IMR-90 (cell line): ENCODE measurements around the gene SLC6A4. TPM values are rescaled to one million over a fixed set of nuclear protein-coding genes. Genes with fewer than 3 reads are reported as not detected.

Experiments used
- ATAC-seq: fragments of 200-7000 bp; cut with Tn5 transposase; 2 replicates; pipeline ENCODE4 v1.9.1; 2020; ENCODE audit warnings: low read depth, mild to moderate bottlenecking, moderate library complexity
- BruUV-seq: library from RNA; stranded (reverse); fragments of 400-500 nt; replicated peaks from 2 replicates; lab custom pipeline; 2021; lab: Mats Ljungman, UMichigan
- CTCF ChIA-PET: fragments of 300-600 bp; formaldehyde crosslinking; extraction: SDS; loops from one replicate; lab custom pipeline; 2021; ENCODE audit warnings: antibody characterized with exemption; lab: Yijun Ruan, JAX
- POLR2A ChIA-PET: fragments of 300-600 bp; sonication (Branson Sonifier 250); formaldehyde crosslinking; loops from one replicate; lab custom pipeline; 2022; ENCODE audit warnings: antibody characterized with exemption; ENCODE audit not compliant: unreplicated experiment; lab: Charles Lee
- DNase-seq: peaks from one replicate; pipeline ENCODE4 v3.0.0; 2013
- H2AFZ ChIP-seq: replicated peaks from 2 replicates; pipeline ENCODE3; 2013; ENCODE audit warnings: low read length, mild to moderate bottlenecking; ENCODE audit not compliant: poor library complexity
- H2AK5ac ChIP-seq: 2 replicates; pipeline ENCODE4 v1.6.1; 2013; ENCODE audit warnings: low read depth, low read length, inconsistent platforms
- H2AK9ac ChIP-seq: replicated peaks from 2 replicates; pipeline ENCODE3; 2013; ENCODE audit warnings: mild to moderate bottlenecking, low read depth, low read length, moderate library complexity; ENCODE audit not compliant: poor library complexity
- H2BK120ac ChIP-seq: 2 replicates; pipeline ENCODE4 v1.6.1; 2013; ENCODE audit warnings: low read depth, low read length, inconsistent platforms
- H2BK15ac ChIP-seq: 3 replicates; pipeline ENCODE4 v1.6.1; 2013; ENCODE audit warnings: low read depth, low read length, inconsistent platforms
- H2BK20ac ChIP-seq: 2 replicates; pipeline ENCODE4 v1.6.1; 2013; ENCODE audit warnings: low read depth, mild to moderate bottlenecking, inconsistent platforms, low read length, moderate library complexity
- H2BK5ac ChIP-seq: 2 replicates; pipeline ENCODE4 v1.6.1; 2013; ENCODE audit warnings: mild to moderate bottlenecking, low read depth, low read length, inconsistent platforms; ENCODE audit not compliant: poor library complexity, severe bottlenecking
- H3K14ac ChIP-seq: replicated peaks from 2 replicates; pipeline ENCODE4 v1.6.1; 2013; ENCODE audit warnings: low read depth, low read length, inconsistent platforms
- H3K18ac ChIP-seq: 2 replicates; pipeline ENCODE4 v1.6.1; 2013; ENCODE audit warnings: low read depth, low read length, control low read depth
- H3K23ac ChIP-seq: 2 replicates; pipeline ENCODE4 v1.6.1; 2013; ENCODE audit warnings: low read depth, low read length, inconsistent platforms
- H3K27ac ChIP-seq: 2 replicates; pipeline ENCODE4 v1.5.1; 2013; ENCODE audit warnings: mild to moderate bottlenecking, control low read depth, low read length; ENCODE audit not compliant: insufficient read depth
- H3K27me3 ChIP-seq: 2 replicates; pipeline ENCODE4 v1.6.1; 2013; ENCODE audit warnings: low read length; ENCODE audit not compliant: control insufficient read depth, insufficient read depth
- H3K36me3 ChIP-seq: 2 replicates; pipeline ENCODE4 v1.6.1; 2013; ENCODE audit warnings: low read length, mixed read lengths; ENCODE audit not compliant: control insufficient read depth, insufficient read depth
- H3K4ac ChIP-seq: 2 replicates; pipeline ENCODE4 v1.6.1; 2013; ENCODE audit warnings: low read depth, low read length, inconsistent platforms
- H3K4me1 ChIP-seq: 2 replicates; pipeline ENCODE4 v1.6.1; 2013; ENCODE audit warnings: low read length, mixed read lengths; ENCODE audit not compliant: control insufficient read depth, insufficient read depth
- H3K4me2 ChIP-seq: 2 replicates; pipeline ENCODE4 v1.6.1; 2013; ENCODE audit warnings: low read depth, mild to moderate bottlenecking, control low read depth, low read length, moderate library complexity
- H3K4me3 ChIP-seq: 2 replicates; pipeline ENCODE4 v1.5.1; 2013; ENCODE audit warnings: low read depth, mild to moderate bottlenecking, control low read depth, low read length, moderate library complexity; ENCODE audit not compliant: insufficient read depth
- H3K56ac ChIP-seq: 2 replicates; pipeline ENCODE4 v1.6.1; 2013; ENCODE audit warnings: low read length, inconsistent platforms; ENCODE audit not compliant: insufficient read depth; ENCODE audit errors: extremely low read depth
- H3K79me1 ChIP-seq, 2 experiments: 2 replicates each; pipeline ENCODE4 v1.6.1; 2013; ENCODE audit warnings: low read length in 2 of 2, inconsistent platforms in 1 of 2, low read depth in 1 of 2
- H3K9ac ChIP-seq: 2 replicates; pipeline ENCODE4 v1.6.1; 2013; ENCODE audit warnings: low read depth, low read length, control low read depth
- H3K9me1 ChIP-seq: 2 replicates; pipeline ENCODE4 v1.6.1; 2013; ENCODE audit warnings: low read length, inconsistent platforms; ENCODE audit not compliant: insufficient read depth
- H3K9me3 ChIP-seq: 2 replicates; pipeline ENCODE4 v1.6.1; 2013; ENCODE audit warnings: low read length; ENCODE audit not compliant: control insufficient read depth, insufficient read depth
- H4K20me1 ChIP-seq: 2 replicates; pipeline ENCODE4 v1.6.1; 2013; ENCODE audit warnings: low read length, inconsistent platforms; ENCODE audit not compliant: insufficient read depth
- H4K5ac ChIP-seq: 2 replicates; pipeline ENCODE4 v1.6.1; 2013; ENCODE audit warnings: mild to moderate bottlenecking, low read depth, low read length, control low read depth
- H4K8ac ChIP-seq, 2 experiments: 2 replicates each; pipeline ENCODE4 v1.6.1; 2013; ENCODE audit warnings: low read depth in 2 of 2, low read length in 2 of 2, control low read depth in 1 of 2, inconsistent platforms in 1 of 2
- H4K91ac ChIP-seq: 2 replicates; pipeline ENCODE4 v1.6.1; 2013; ENCODE audit warnings: low read depth, low read length, inconsistent platforms; ENCODE audit not compliant: insufficient read depth
- BHLHE40 ChIP-seq: fragments of 150-350 bp; IDR thresholded peaks from 2 replicates; pipeline ENCODE4 v1.6.1; 2016; ENCODE audit warnings: mild to moderate bottlenecking, low read depth, low read length
- CTCF ChIP-seq: conservative IDR thresholded peaks from 2 replicates; pipeline ENCODE4 v1.5.1; 2012; ENCODE audit warnings: mild to moderate bottlenecking, low read depth, low read length, improper control_type of control experiment
- FOS ChIP-seq: fragments of 150-350 bp; IDR thresholded peaks from 2 replicates; pipeline ENCODE4 v1.6.1; 2016; ENCODE audit warnings: low read depth, low read length
- MXI1 ChIP-seq: IDR thresholded peaks from 2 replicates; pipeline ENCODE4 v1.6.1; 2012; ENCODE audit warnings: low read depth, mild to moderate bottlenecking, low read length, moderate library complexity, borderline replicate concordance
- RCOR1 ChIP-seq: IDR thresholded peaks from 2 replicates; pipeline ENCODE4 v1.6.1; 2012; ENCODE audit warnings: mild to moderate bottlenecking, low read length, improper control_type of control experiment; ENCODE audit not compliant: insufficient replicate concordance
- RFX5 ChIP-seq: IDR thresholded peaks from 2 replicates; pipeline ENCODE4 v1.8.0; 2012; ENCODE audit warnings: low read depth, mild to moderate bottlenecking, low read length, moderate library complexity
- SMC3 ChIP-seq: fragments of 150-350 bp; IDR thresholded peaks from 2 replicates; pipeline ENCODE4 v1.6.1; 2016; ENCODE audit warnings: low read depth, mild to moderate bottlenecking, antibody characterized with exemption, low read length, moderate library complexity
- WGBS, 2 experiments: methylation state at CpG; one replicate each; pipeline versions ENCODE4 v1.1.5 to v1.1.7; 2013; ENCODE audit warnings: missing lambda C conversion rate in 2 of 2; ENCODE audit not compliant: insufficient read length in 1 of 2; ENCODE audit errors: extremely low coverage in 2 of 2; 5-methylcytosine and 5-hydroxymethylcytosine counted together
- dilution Hi-C: fragments of 300-500 bp; cut with HindIII; formaldehyde crosslinking; loops from one replicate; pipeline ENCODE4 v1.14.3; 2018; ENCODE audit warnings: low sequenced_read_pairs; ENCODE audit not compliant: unreplicated experiment
- in situ Hi-C: fragments of 300-500 bp; cut with MboI; formaldehyde crosslinking; loops from 3 replicates; pipeline ENCODE4 v1.14.3; 2019; ENCODE audit warnings: low sequenced_read_pairs, inconsistent platforms, mixed read lengths
- intact Hi-C: fragments of 100-400 bp; cut with micrococcal nuclease; formaldehyde crosslinking; loops from 2 replicates; pipeline ENCODE4 v1.10.0; 2022
- polyA plus RNA-seq, 3 experiments: library from polyadenylated mRNA; depleted of rRNA; stranded (reverse); fragments of >200 nt; gene quantifications; 2 replicates each; pipeline ENCODE4 v1.2.3, GENCODE V29; 2012; ENCODE audit warnings: low replicate concordance in 1 of 3
- total RNA-seq: library from RNA; depleted of rRNA; stranded (reverse); fragments of >200 nt; gene quantifications from 2 replicates; pipeline ENCODE4 v1.2.3, GENCODE V29; 2012

Gene SLC6A4
- total and polyA plus RNA-seq, 2 of the 4 experiments (the other 2 are of a cell fraction) = under 0.01 TPM; not detected in 1

GRCh38 chr17:30165960-30166359, 69.5 kb downstream of the SLC6A4 start:
- no peak for ATAC-seq
- Histone ChIP-seq H3K9ac (no peak overlapping the region), H3K27me3 (no peaks in the 10 kb centered on the region), H3K27ac (no peak overlapping the region), H3K36me3 (0 out of 2 replicates have a peak, but pooled peaks cover 5% of the 10 kb centered on the region), H2BK20ac (no peak overlapping the region), H4K5ac (no peak overlapping the region), H3K18ac (no peak overlapping the region), H3K79me1 (peaks cover 10 to 33% of the 10 kb centered on the region in 2 experiments), H3K4me2 (no peak overlapping the region), H2BK120ac (no peak overlapping the region), H3K4me3 (no peak overlapping the region), H3K14ac (no peak overlapping the region), H3K23ac (no peak overlapping the region), H2BK5ac (no peak overlapping the region), H3K4me1 (no peaks in the 10 kb centered on the region; the same call in 1 of the 2 replicates), H2AK9ac (no peak overlapping the region), H3K4ac (no peak overlapping the region), H4K20me1 (peaks cover 20% of the 10 kb centered on the region), H4K8ac (no peak overlapping the region), H3K9me3 (no peaks in the 10 kb centered on the region), H4K91ac (no peak overlapping the region), H3K9me1 (no peaks in the 10 kb centered on the region; the same call in 1 of the 2 replicates), H3K56ac (no peak overlapping the region), H2AK5ac (no peak overlapping the region), H2AFZ (no peak overlapping the region), H2BK15ac (no peak overlapping the region)
- ChIA-PET POLR2A (no interaction called here), CTCF (no interaction called here)
- no TSS peak for BruUV-seq
- in situ Hi-C loops (no loop called here), intact Hi-C loops (no loop called here), dilution Hi-C loops (no loop called here)
- WGBS, 2 experiments = no CpG with 5 or more reads among the region's 1 CpG
- TF ChIP-seq FOS (no peak), RFX5 (no peak), RCOR1 (no peak), CTCF (no peak), MXI1 (no peak), SMC3 (no peak), BHLHE40 (no peak)
- DNase-seq = no peak
